ENCODE data around the gene C12orf76. TPM values are rescaled to one million over a fixed set of nuclear protein-coding genes. Genes with fewer than 3 reads are reported as not detected.

C12orf76 gene
- total RNA-seq, 2 experiments from 2014 or later, result 9.7 to 11.0 TPM

GRCh38 chr12:109991586-109991985, 56.7 kb downstream of the C12orf76 start:
- intact Hi-C loops (cut with micrococcal nuclease), result no loop called here
- H3K9me3 Mint-ChIP-seq, result no peaks in the 10 kb centered on the region
- H3K4me1 Mint-ChIP-seq (ENCODE audit: low read depth), result peaks cover 55% of the 10 kb centered on the region
- no peak for TF ChIP-seq CTCF (IDR thresholded peaks at IDR 0.05)
- no peak overlapping the region for H3K4me3 Mint-ChIP-seq
- ChIA-PET POLR2A (no interaction called here), CTCF (no interaction called here)
- DNase-seq (no peak), ATAC-seq (no peak)
- H3K27me3 Mint-ChIP-seq, result no peaks in the 10 kb centered on the region
- H3K27ac Mint-ChIP-seq, result no peak overlapping the region
- H3K36me3 Mint-ChIP-seq (ENCODE audit: low read depth), result peaks cover 34% of the 10 kb centered on the region

Other genes starting within 250 kb of the C12orf76 start
- not detected for gene TRPV4, start 215.1 kb downstream of the C12orf76 start, total RNA-seq
- gene GLTP, start 168.0 kb downstream of the C12orf76 start, total RNA-seq, result 10 to 100 TPM; 19.9 to 21.2 TPM
- gene TCHP, start 148.2 kb downstream of the C12orf76 start, total RNA-seq, result 10 to 100 TPM; 19.9 to 21.0 TPM
- gene GIT2, start 52.2 kb downstream of the C12orf76 start, total RNA-seq, result 10 to 100 TPM; 49.2 to 49.6 TPM
- 10 to 100 TPM; 33.4 to 37.5 TPM for gene ANKRD13A, start 49.1 kb downstream of the C12orf76 start, total RNA-seq
- gene IFT81, start 75.8 kb upstream of the C12orf76 start, total RNA-seq, result 1 to 10 TPM; 1.8 to 2.8 TPM
- gene ATP2A2, start 232.7 kb upstream of the C12orf76 start, total RNA-seq, result 100 to 1,000 TPM; 107 to 111 TPM